ENCODE measurements around the gene KCNS3. TPM values are rescaled to one million over a fixed set of nuclear protein-coding genes. Genes with fewer than 3 reads are reported as not detected.

Gene KCNS3
- total RNA-seq, 4 donors from 2014 or later, result 14.6 to 37.4 (median 24.3) TPM

DNA sequence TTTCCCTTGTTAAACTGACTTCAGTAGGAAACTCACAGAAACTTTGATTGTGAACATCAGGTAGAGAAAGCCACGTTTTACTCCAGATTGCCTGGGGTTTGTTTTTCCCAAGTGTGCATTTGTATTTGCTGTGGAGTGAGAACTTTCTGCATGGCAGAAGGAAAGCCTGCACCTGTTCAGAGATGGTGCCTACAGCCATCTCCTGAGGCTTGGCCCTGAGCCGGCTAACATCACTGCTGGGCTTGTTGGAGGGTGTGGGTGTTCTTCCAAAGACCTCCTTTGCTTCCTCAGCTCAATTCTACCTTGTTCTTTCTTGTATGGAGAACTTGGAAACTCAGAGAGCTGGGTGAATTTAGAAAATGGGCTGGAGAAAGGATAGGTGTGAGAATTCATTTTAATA lies 16.1 kb downstream of the KCNS3 start:
- Histone ChIP-seq H3K9me3 (peaks cover 0 to 7% (median 3%) of the 10 kb centered on the region in 4 donors), H3K27me3 (no peaks in the 10 kb centered on the region), H3K36me3 (no peaks in the 10 kb centered on the region), H3K4me3 (no peak overlapping the region), H3K27ac (replicated peaks in 1 of 4) (no peak overlapping the region), H3K4me1 (no peaks in the 10 kb centered on the region)
- intact Hi-C loops (cut with DNase I), result no loop called here
- DNase-seq (ENCODE audit: extremely low spot score), result peak; percentile 66
- 79% methylated on average over 2 of the region's 2 CpGs for WGBS
- no peak for TF ChIP-seq POLR2AphosphoS5 (IDR thresholded peaks at IDR 0.05)
- TF ChIP-seq, protein P1, sequence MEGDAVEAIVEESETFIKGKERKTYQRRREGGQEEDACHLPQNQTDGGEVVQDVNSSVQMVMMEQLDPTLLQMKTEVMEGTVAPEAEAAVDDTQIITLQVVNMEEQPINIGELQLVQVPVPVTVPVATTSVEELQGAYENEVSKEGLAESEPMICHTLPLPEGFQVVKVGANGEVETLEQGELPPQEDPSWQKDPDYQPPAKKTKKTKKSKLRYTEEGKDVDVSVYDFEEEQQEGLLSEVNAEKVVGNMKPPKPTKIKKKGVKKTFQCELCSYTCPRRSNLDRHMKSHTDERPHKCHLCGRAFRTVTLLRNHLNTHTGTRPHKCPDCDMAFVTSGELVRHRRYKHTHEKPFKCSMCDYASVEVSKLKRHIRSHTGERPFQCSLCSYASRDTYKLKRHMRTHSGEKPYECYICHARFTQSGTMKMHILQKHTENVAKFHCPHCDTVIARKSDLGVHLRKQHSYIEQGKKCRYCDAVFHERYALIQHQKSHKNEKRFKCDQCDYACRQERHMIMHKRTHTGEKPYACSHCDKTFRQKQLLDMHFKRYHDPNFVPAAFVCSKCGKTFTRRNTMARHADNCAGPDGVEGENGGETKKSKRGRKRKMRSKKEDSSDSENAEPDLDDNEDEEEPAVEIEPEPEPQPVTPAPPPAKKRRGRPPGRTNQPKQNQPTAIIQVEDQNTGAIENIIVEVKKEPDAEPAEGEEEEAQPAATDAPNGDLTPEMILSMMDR (IDR thresholded peaks at IDR 0.05), result no peak
- TF ChIP-seq EP300 (IDR thresholded peaks at IDR 0.05), result no peak
- no peak for TF ChIP-seq POLR2A (IDR thresholded peaks at IDR 0.05; ENCODE audit: low read depth)

DNA sequence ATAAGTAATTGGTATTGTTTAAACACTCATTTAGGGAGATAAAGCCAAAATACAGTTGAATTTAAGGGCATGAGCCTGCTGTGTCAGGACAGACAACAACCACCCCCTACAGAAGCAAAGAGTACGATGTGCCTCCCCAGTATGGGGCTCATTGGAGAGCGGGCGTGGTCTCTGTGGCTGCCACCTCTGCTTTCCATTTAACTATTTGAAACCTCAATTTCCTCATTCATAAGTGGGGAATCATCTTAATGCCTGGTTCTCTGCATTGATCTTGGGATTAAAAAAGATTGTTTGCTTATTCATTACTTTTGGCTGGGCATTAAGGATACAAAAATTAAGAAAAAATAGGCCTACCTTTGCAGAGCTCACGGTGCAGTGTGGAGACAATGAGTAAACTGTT lies 21.4 kb downstream of the KCNS3 start:
- no peak for TF ChIP-seq POLR2AphosphoS5 (IDR thresholded peaks at IDR 0.05)
- no peak for TF ChIP-seq EP300 (IDR thresholded peaks at IDR 0.05)
- no peak for TF ChIP-seq POLR2A (IDR thresholded peaks at IDR 0.05; ENCODE audit: low read depth)
- TF ChIP-seq, protein P1 (IDR thresholded peaks at IDR 0.05), result no peak
- Histone ChIP-seq H3K9me3 (peaks cover 0 to 4% (median 0%) of the 10 kb centered on the region in 4 donors), H3K27ac (replicated peaks in 1 of 4) (no peak overlapping the region), H3K36me3 (no peaks in the 10 kb centered on the region), H3K4me3 (no peak overlapping the region), H3K27me3 (no peaks in the 10 kb centered on the region), H3K4me1 (no peaks in the 10 kb centered on the region)
- WGBS, result 83% methylated on average over 4 of the region's 4 CpGs
- intact Hi-C loops (cut with DNase I), result no loop called here
- no peak for DNase-seq (ENCODE audit: extremely low spot score)

DNA sequence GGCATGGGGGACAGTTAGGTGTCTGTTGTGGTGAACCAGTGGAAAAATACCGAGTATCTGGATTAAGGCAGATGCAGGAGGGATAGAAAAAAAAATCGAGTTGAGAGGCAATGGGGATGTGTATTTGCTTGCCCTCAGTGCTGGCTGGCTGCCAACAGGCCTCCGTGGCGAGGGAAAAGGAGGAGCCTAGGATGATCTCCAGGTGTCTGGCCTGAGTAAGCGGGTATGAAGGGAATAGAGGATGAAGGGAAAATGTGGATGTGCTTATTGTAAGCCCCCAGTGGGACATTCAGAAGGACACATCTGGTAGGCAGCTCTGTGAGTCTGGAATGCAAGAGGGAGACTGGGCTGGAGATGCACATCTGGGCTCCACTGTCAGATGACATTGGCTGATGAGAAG lies 22.8 kb downstream of the KCNS3 start:
- 40% methylated on average over 5 of the region's 5 CpGs for WGBS
- DNase-seq (ENCODE audit: extremely low spot score), result no peak
- intact Hi-C loops (cut with DNase I), result no loop called here

DNA sequence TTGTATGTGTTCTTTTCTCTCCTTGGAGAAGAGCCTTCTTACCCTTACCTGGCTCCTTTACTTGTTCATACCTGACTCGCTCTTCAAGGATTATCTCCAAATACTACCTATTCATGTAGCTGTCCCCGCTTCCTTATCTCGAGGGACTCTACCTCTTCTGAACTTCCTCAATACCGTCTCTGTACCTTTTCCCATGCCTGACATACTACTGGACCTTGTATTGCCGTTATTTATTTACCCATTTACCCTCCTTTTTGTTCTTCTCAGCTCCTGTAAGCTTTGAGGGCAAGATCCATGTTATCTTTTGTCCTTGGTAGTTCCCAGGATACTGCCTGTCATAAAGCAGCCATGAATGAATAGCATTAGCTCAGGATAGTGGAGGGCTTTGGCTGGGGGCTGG lies 32.5 kb downstream of the KCNS3 start:
- Histone ChIP-seq H3K27ac (replicated peaks in 1 of 4) (no peak overlapping the region), H3K4me1 (peaks cover 0 to 16% (median 10%) of the 10 kb centered on the region in 4 donors), H3K36me3 (no peaks in the 10 kb centered on the region), H3K9me3 (no peaks in the 10 kb centered on the region), H3K4me3 (no peak overlapping the region), H3K27me3 (no peaks in the 10 kb centered on the region)
- 88% methylated on average over 5 of the region's 5 CpGs for WGBS
- no peak for TF ChIP-seq POLR2AphosphoS5 (IDR thresholded peaks at IDR 0.05)
- no peak for TF ChIP-seq POLR2A (IDR thresholded peaks at IDR 0.05; ENCODE audit: low read depth)
- TF ChIP-seq, protein P1 (IDR thresholded peaks at IDR 0.05), result no peak
- TF ChIP-seq EP300 (IDR thresholded peaks at IDR 0.05), result no peak
- DNase-seq (ENCODE audit: extremely low spot score), result no peak
- intact Hi-C loops (cut with DNase I), result no loop called here

More for the DNA sequence above, 22.8 kb downstream of the KCNS3 start:
- Histone ChIP-seq H3K36me3 (no peaks in the 10 kb centered on the region), H3K27ac (replicated peaks in 1 of 4) (no peak overlapping the region), H3K27me3 (no peaks in the 10 kb centered on the region), H3K4me1 (no peaks in the 10 kb centered on the region), H3K9me3 (peaks cover 0 to 4% (median 0%) of the 10 kb centered on the region in 4 donors), H3K4me3 (no peak overlapping the region)
- TF ChIP-seq POLR2A (IDR thresholded peaks at IDR 0.05; ENCODE audit: low read depth) (no peak), EP300 (IDR thresholded peaks at IDR 0.05) (no peak), POLR2AphosphoS5 (IDR thresholded peaks at IDR 0.05) (no peak)
- TF ChIP-seq, protein P1 (IDR thresholded peaks at IDR 0.05), result no peak
